BLaER1 treated with 17β-estradiol and CSF1 and Interleukin-3, amounts not matched to agents 10 nM and 100 nM (cell line): ENCODE data around the gene TMEM169.

ENCODE experiments used
- H3K27ac ChIP-seq, 11 experiments: shearing (Covaris generic); formaldehyde crosslinking; 2 replicates each; pipeline ENCODE4 v1.8.1; 2022
- H3K27me3 ChIP-seq, 11 experiments: shearing (Covaris generic); formaldehyde crosslinking; 2 replicates each; pipeline ENCODE4 v1.8.1; 2022
- H3K36me3 ChIP-seq, 11 experiments: shearing (Covaris generic); formaldehyde crosslinking; 2 replicates each; pipeline ENCODE4 v1.8.1; 2022
- H3K4me1 ChIP-seq, 10 experiments: shearing (Covaris generic); formaldehyde crosslinking; 2 replicates each; pipeline ENCODE4 v1.8.1; 2022
- H3K4me2 ChIP-seq, 11 experiments: shearing (Covaris generic); formaldehyde crosslinking; 2 replicates each; pipeline ENCODE4 v1.8.1; 2022
- H3K4me3 ChIP-seq, 10 experiments: shearing (Covaris generic); formaldehyde crosslinking; 2 replicates each; pipeline ENCODE4 v1.8.1; 2022
- H3K9ac ChIP-seq, 11 experiments: shearing (Covaris generic); formaldehyde crosslinking; 2 replicates each; pipeline ENCODE4 v1.8.1; 2022
- H3K9me3 ChIP-seq, 11 experiments: shearing (Covaris generic); formaldehyde crosslinking; replicated peaks in 1 of 11; 2 replicates each; pipeline ENCODE4 v1.8.1; 2022
- H4K20me1 ChIP-seq, 11 experiments: shearing (Covaris generic); formaldehyde crosslinking; 2 replicates each; pipeline ENCODE4 v1.8.1; 2022
- Cebpa-rat ChIP-seq, 11 experiments: shearing (Covaris generic); IDR thresholded peaks; 2 replicates each; pipeline ENCODE4 v1.8.1; 2022

Gene TMEM169

GRCh38 chr2:216086207-216086893 is 4.6 kb downstream of the TMEM169 start:
- no peak overlapping the region for H3K4me3 ChIP-seq
- H3K36me3 ChIP-seq = no peaks in the 10 kb centered on the region
- peaks cover 18 to 27% (median 26%) of the 10 kb centered on the region in 11 experiments for H3K27me3 ChIP-seq
- no peak overlapping the region for H3K4me2 ChIP-seq
- H3K9ac ChIP-seq = no peak overlapping the region
- no peaks in the 10 kb centered on the region for H4K20me1 ChIP-seq
- no peak for TF ChIP-seq Cebpa-rat (IDR thresholded peaks at IDR 0.05)
- no peaks in the 10 kb centered on the region for H3K9me3 ChIP-seq
- H3K4me1 ChIP-seq = peaks cover 25 to 41% (median 32%) of the 10 kb centered on the region in 10 experiments
- H3K27ac ChIP-seq = no peak overlapping the region

- Histone ChIP-seq H3K4me2 (0 out of 22 replicates have a peak overlapping the region, but pooled peaks of 3 of the 11 experiments have one; percentile 4 to 25 (median 15)), H3K27me3 (no peaks in the 10 kb centered on the region), H3K9me3 (no peaks in the 10 kb centered on the region), H4K20me1 (no peaks in the 10 kb centered on the region), H3K4me3 (no peak overlapping the region), H3K9ac (no peak overlapping the region), H3K4me1 (peaks cover 0 to 8% (median under 1%) of the 10 kb centered on the region in 10 experiments; a peak in 10 of 20 replicates), H3K36me3 (no peaks in the 10 kb centered on the region), H3K27ac (no peak overlapping the region)
- TF ChIP-seq Cebpa-rat (IDR thresholded peaks at IDR 0.05) = no peak
These were observed 8.7 kb downstream of the TMEM169 start for GRCh38 chr2:216090369-216090786.

DNA sequence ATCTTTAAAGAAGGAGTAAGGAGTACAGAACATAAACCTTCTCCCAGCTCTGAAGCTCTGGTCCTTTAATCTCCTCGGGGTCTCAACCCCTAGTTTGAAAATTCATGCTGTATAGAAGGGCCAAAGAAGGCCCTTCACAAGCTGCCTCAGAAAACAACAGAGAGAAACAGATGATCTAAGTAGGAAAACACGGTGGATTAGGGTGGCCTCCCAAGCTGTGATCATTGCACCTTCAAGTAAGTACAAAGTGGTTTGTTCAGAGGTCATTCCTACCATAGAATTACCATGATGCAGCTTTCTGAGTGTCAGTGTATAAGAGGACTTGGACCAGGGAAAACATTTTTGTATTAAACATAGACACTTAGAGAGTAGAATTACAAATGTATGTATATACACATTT is 10.9 kb downstream of the TMEM169 start:
- H3K4me2 ChIP-seq = no peak overlapping the region
- no peak for TF ChIP-seq Cebpa-rat (IDR thresholded peaks at IDR 0.05)
- H3K4me3 ChIP-seq = no peak overlapping the region
- H3K9me3 ChIP-seq = no peaks in the 10 kb centered on the region
- H4K20me1 ChIP-seq = no peaks in the 10 kb centered on the region
- H3K4me1 ChIP-seq = peaks cover 0 to 8% (median 0%) of the 10 kb centered on the region in 10 experiments; a peak in 5 of 20 replicates
- no peaks in the 10 kb centered on the region for H3K27me3 ChIP-seq
- H3K36me3 ChIP-seq = no peaks in the 10 kb centered on the region
- no peak overlapping the region for H3K9ac ChIP-seq
- no peak overlapping the region for H3K27ac ChIP-seq

GRCh38 chr2:216094701-216095100 is 13.0 kb downstream of the TMEM169 start:
- no peaks in the 10 kb centered on the region for H3K27me3 ChIP-seq
- no peak overlapping the region for H3K27ac ChIP-seq
- peaks cover 0 to 4% (median 0%) of the 10 kb centered on the region in 11 experiments; a peak in 1 of 22 replicates for H3K9me3 ChIP-seq
- H3K4me1 ChIP-seq = peaks cover 0 to 7% (median 0%) of the 10 kb centered on the region in 10 experiments; a peak in 5 of 20 replicates
- H3K36me3 ChIP-seq = no peaks in the 10 kb centered on the region
- H3K4me2 ChIP-seq = no peak overlapping the region
- no peak overlapping the region for H3K9ac ChIP-seq
- TF ChIP-seq Cebpa-rat (IDR thresholded peaks at IDR 0.05) = no peak
- H4K20me1 ChIP-seq = no peaks in the 10 kb centered on the region
- H3K4me3 ChIP-seq = no peak overlapping the region

DNA sequence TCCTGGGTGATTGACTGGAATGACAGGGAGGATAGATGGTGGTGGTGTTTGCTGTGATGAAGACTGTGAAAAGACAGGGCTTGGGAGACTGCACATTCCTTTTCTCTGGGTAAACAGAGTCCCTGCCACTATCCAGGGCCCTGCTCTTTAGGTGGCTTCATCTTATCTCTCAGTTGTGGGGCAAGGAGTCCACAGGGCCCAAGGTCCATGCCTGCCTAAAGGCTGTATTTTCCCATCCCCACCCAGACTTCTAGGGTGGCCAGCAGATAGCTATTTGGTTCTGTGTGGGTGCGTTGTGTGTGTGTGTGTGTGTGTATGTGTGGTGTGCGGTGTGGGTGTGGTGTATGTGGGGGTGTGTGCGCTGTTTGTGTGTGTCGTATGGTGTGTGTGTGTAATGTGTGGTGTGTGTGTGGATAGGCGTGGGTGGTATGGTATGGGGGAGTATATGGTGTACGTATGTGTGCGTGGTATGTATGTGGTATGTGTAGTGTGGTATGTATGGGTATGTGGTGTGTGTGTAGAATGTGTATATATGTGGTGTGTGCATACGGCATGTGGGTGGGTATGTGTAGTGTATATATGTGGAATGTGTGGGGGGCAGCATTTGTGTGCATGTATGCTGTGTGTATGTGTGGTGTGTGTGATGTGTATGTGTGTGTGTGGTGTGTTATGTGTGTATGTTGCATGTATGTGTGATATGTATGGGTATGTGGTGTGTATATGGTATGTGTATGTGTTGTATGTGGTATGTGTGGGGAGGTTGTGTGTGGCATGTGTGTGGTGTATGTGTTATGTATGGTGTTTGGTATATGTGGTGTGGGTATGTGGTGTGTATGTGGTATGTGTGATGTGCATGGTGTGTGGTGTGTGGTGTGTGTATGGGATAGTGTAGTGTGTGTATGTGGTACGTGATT is 17.0 kb downstream of the TMEM169 start:
- peaks cover 0 to 6% (median 0%) of the 10 kb centered on the region in 11 experiments; a peak in 1 of 22 replicates for H3K9me3 ChIP-seq
- no peaks in the 10 kb centered on the region for H4K20me1 ChIP-seq
- no peaks in the 10 kb centered on the region for H3K4me1 ChIP-seq
- H3K4me3 ChIP-seq = no peak overlapping the region
- H3K27ac ChIP-seq = no peak overlapping the region
- no peaks in the 10 kb centered on the region for H3K27me3 ChIP-seq
- no peak for TF ChIP-seq Cebpa-rat (IDR thresholded peaks at IDR 0.05)
- H3K36me3 ChIP-seq = no peaks in the 10 kb centered on the region
- H3K4me2 ChIP-seq = no peak overlapping the region
- no peak overlapping the region for H3K9ac ChIP-seq

- H3K4me3 ChIP-seq = no peak overlapping the region
- no peak for TF ChIP-seq Cebpa-rat (IDR thresholded peaks at IDR 0.05)
- no peaks in the 10 kb centered on the region for H3K4me1 ChIP-seq
- H3K27ac ChIP-seq = no peak overlapping the region
- no peaks in the 10 kb centered on the region for H4K20me1 ChIP-seq
- no peaks in the 10 kb centered on the region for H3K36me3 ChIP-seq
- H3K27me3 ChIP-seq = no peaks in the 10 kb centered on the region
- H3K9me3 ChIP-seq = peaks cover 0 to 6% (median 0%) of the 10 kb centered on the region in 11 experiments; a peak in 1 of 22 replicates
- H3K9ac ChIP-seq = no peak overlapping the region
- no peak overlapping the region for H3K4me2 ChIP-seq
These were observed 19.4 kb downstream of the TMEM169 start for GRCh38 chr2:216101109-216101508.

DNA sequence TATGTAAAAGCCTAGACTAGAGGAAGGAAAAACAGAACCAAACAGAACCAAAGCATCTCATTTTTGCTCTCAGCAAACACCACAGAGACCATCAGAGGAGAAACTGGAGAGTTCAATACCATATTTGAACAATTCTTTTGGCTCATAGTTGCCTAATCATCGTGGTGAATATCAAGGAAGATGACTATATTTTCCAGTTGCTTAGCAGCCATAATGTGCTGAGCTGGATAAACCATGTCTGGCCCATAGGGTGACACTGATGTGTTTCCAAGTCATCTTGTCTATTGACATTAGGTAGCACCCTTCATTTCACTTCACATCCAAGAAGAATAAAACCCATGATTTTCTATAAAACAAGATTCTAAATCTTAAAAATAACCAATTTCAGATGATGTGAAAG is 21.5 kb downstream of the TMEM169 start:
- H3K9me3 ChIP-seq = peaks cover 0 to 6% (median 0%) of the 10 kb centered on the region in 11 experiments; a peak in 1 of 22 replicates
- no peak overlapping the region for H3K9ac ChIP-seq
- TF ChIP-seq Cebpa-rat (IDR thresholded peaks at IDR 0.05) = no peak
- no peak overlapping the region for H3K27ac ChIP-seq
- no peak overlapping the region for H3K4me3 ChIP-seq
- H3K4me2 ChIP-seq = no peak overlapping the region
- H3K36me3 ChIP-seq = no peaks in the 10 kb centered on the region
- peaks cover 0 to 4% (median 1%) of the 10 kb centered on the region in 10 experiments; a peak in 13 of 20 replicates for H3K4me1 ChIP-seq
- H4K20me1 ChIP-seq = no peaks in the 10 kb centered on the region
- no peaks in the 10 kb centered on the region for H3K27me3 ChIP-seq

DNA sequence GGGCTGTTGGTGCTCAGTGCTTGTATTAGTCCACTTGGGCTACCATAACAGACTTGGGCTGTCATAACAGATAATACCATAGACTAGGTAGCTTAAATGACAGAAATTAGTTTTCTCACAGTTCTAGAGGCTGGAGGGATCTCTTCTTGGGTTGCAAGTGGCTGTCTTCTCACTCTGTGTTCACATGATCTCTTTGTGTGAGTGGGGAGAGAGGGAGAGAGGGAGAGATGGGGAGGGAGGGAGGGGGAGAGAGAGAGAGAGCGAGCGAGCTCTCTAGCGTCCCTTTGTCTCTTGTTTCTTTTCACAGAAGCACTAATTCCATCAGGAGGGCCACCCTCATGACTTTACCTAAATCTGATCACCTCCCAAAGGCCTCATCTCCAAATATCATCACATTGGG is 23.0 kb downstream of the TMEM169 start:
- no peak overlapping the region for H3K4me2 ChIP-seq
- no peak overlapping the region for H3K4me3 ChIP-seq
- H3K9me3 ChIP-seq = 0 out of 22 replicates have a peak, but pooled peaks cover 0 to 2% (median 0%) of the 10 kb centered on the region in 11 experiments
- no peaks in the 10 kb centered on the region for H3K36me3 ChIP-seq
- H3K9ac ChIP-seq = no peak overlapping the region
- H3K4me1 ChIP-seq = peaks cover 4 to 8% (median 6%) of the 10 kb centered on the region in 10 experiments; a peak in 16 of 20 replicates
- TF ChIP-seq Cebpa-rat (IDR thresholded peaks at IDR 0.05) = no peak
- H4K20me1 ChIP-seq = no peaks in the 10 kb centered on the region
- H3K27me3 ChIP-seq = no peaks in the 10 kb centered on the region
- H3K27ac ChIP-seq = no peak overlapping the region

- Histone ChIP-seq H3K36me3 (peaks cover 18 to 22% (median 20%) of the 10 kb centered on the region in 11 experiments), H3K4me1 (peaks cover 20 to 27% (median 25%) of the 10 kb centered on the region in 10 experiments), H3K4me3 (no peak overlapping the region), H3K9me3 (no peaks in the 10 kb centered on the region), H3K27ac (no peak overlapping the region; a peak in 1 of 22 replicates), H3K4me2 (no peak overlapping the region), H4K20me1 (peaks cover 9 to 22% (median 19%) of the 10 kb centered on the region in 11 experiments; a peak in 19 of 22 replicates), H3K9ac (no peak overlapping the region), H3K27me3 (no peaks in the 10 kb centered on the region)
- no peak for TF ChIP-seq Cebpa-rat (IDR thresholded peaks at IDR 0.05)
These were observed 25.6 kb downstream of the TMEM169 start for GRCh38 chr2:216107320-216107719.
